ENCODE data around the gene INO80C. TPM values are rescaled to one million over a fixed set of nuclear protein-coding genes. Genes with fewer than 3 reads are reported as not detected.

The INO80C gene
- total and polyA plus RNA-seq, 2 of the 4 experiments (the other 2 are of a cell fraction): 5.6 to 17.1 TPM

DNA sequence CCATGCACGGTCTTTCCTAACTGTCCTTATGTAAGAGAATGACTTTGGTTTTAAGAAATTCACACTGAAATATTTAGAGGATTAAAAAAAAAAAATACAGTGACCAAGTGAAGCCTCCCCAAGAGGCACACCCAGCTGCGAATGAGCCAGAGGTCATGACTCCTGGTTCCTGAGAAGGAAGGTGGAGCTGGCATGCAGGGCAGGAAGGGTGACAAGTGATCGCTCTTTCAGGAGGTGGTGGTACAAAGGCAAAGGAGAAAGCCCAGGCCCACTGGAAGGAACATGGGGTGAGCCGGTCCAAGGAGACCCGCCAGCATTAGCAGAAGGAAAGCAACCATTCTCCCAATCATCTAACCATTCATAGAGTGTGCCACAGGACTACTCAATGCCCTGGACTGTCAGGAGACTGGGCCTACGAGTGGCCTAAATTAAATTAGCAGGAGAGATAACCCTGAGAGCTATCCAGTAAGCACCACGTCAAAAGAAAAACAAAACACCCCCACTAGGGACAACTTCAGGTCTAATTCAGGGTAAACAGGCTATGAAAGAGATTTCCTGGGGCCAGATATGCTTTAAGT lies 7.8 kb downstream of the INO80C start:
- H2BK20ac ChIP-seq (ENCODE audit: low read depth, low read length): no peak overlapping the region
- no CpG with 5 or more reads among the region's 7 CpGs for WGBS, 2 experiments (ENCODE audit: extremely low coverage in 2 of 2, insufficient read length in 1 of 2)
- no peak overlapping the region for H2AFZ ChIP-seq (replicated peaks; ENCODE audit: low read length, poor library complexity)
- H4K20me1 ChIP-seq (ENCODE audit: insufficient read depth, low read length): no peaks in the 10 kb centered on the region
- H3K79me1 ChIP-seq (ENCODE audit: low read depth in 1 of 2, low read length in 2 of 2): peaks cover 3 to 4% of the 10 kb centered on the region in 2 experiments; a peak in 3 of 4 replicates
- no peak overlapping the region for H4K8ac ChIP-seq (ENCODE audit: low read depth in 2 of 2, low read length in 2 of 2)
- no peak overlapping the region for H2BK5ac ChIP-seq (ENCODE audit: low read depth, low read length, poor library complexity, severe bottlenecking)
- CTCF ChIA-PET: interaction anchor here (0.6 to 0.7 kb wide), 2 partner anchors 49 to 82 kb away, joined by 3 read pairs; no protein-coding TSS in a partner anchor
- H2BK120ac ChIP-seq (ENCODE audit: low read depth, low read length): no peak overlapping the region
- ATAC-seq (ENCODE audit: low read depth) (no peak), DNase-seq (no peak)
- no peak overlapping the region for H3K56ac ChIP-seq (ENCODE audit: extremely low read depth, insufficient read depth, low read length)
- H3K4me2 ChIP-seq (ENCODE audit: low read depth, low read length): no peak overlapping the region
- no peaks in the 10 kb centered on the region for H3K4me1 ChIP-seq (ENCODE audit: control insufficient read depth, insufficient read depth, low read length)
- H2AK9ac ChIP-seq (replicated peaks; ENCODE audit: low read depth, low read length, poor library complexity): no peak overlapping the region
- POLR2A ChIA-PET (ENCODE audit: unreplicated experiment): no interaction called here
- no peak overlapping the region for H3K27ac ChIP-seq (ENCODE audit: insufficient read depth, low read length)
- H3K9ac ChIP-seq (ENCODE audit: low read depth, low read length): no peak overlapping the region
- H3K18ac ChIP-seq (ENCODE audit: low read depth, low read length): no peak overlapping the region
- dilution Hi-C loops (cut with HindIII; ENCODE audit: low sequenced_read_pairs, unreplicated experiment): no loop called here
- H3K9me1 ChIP-seq (ENCODE audit: insufficient read depth, low read length): no peaks in the 10 kb centered on the region
- H3K4ac ChIP-seq (ENCODE audit: low read depth, low read length): no peak overlapping the region
- no peak for TF ChIP-seq ELK1 (IDR thresholded peaks at IDR 0.05; ENCODE audit: borderline replicate concordance, low read depth, low read length)
- TF ChIP-seq SMC3 (IDR thresholded peaks at IDR 0.05; ENCODE audit: low read depth, low read length): no peak
- TF ChIP-seq POLR2A (IDR thresholded peaks at IDR 0.05; ENCODE audit: low read depth, low read length): no peak
- TF ChIP-seq, protein P1, sequence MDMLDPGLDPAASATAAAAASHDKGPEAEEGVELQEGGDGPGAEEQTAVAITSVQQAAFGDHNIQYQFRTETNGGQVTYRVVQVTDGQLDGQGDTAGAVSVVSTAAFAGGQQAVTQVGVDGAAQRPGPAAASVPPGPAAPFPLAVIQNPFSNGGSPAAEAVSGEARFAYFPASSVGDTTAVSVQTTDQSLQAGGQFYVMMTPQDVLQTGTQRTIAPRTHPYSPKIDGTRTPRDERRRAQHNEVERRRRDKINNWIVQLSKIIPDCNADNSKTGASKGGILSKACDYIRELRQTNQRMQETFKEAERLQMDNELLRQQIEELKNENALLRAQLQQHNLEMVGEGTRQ (IDR thresholded peaks at IDR 0.05; ENCODE audit: low read depth, low read length): no peak
- TF ChIP-seq MAFK (IDR thresholded peaks at IDR 0.05; ENCODE audit: low read depth, low read length): no peak
- TF ChIP-seq RAD21 (IDR thresholded peaks at IDR 0.05; ENCODE audit: low read length): no peak
- no peak for TF ChIP-seq CTCF (conservative IDR thresholded peaks at IDR 0.05; ENCODE audit: low read depth, low read length)
- TF ChIP-seq CEBPB (IDR thresholded peaks at IDR 0.05; ENCODE audit: low read depth, low read length): no peak
- no peak for TF ChIP-seq MAZ (IDR thresholded peaks at IDR 0.05; ENCODE audit: borderline replicate concordance, low read depth, low read length)
- no peak for TF ChIP-seq MXI1 (IDR thresholded peaks at IDR 0.05; ENCODE audit: borderline replicate concordance, low read depth, low read length)
- no peak for TF ChIP-seq FOS (IDR thresholded peaks at IDR 0.05; ENCODE audit: low read depth, low read length)
- no peak for TF ChIP-seq RFX5 (IDR thresholded peaks at IDR 0.05; ENCODE audit: low read depth, low read length)
- no peak for TF ChIP-seq CHD1 (IDR thresholded peaks at IDR 0.05; ENCODE audit: low read depth, low read length)
- TF ChIP-seq NFE2L2 (IDR thresholded peaks at IDR 0.05; ENCODE audit: low read depth, low read length): no peak
- TF ChIP-seq RCOR1 (IDR thresholded peaks at IDR 0.05; ENCODE audit: insufficient replicate concordance, low read length): no peak
- TF ChIP-seq BHLHE40 (IDR thresholded peaks at IDR 0.05; ENCODE audit: low read depth, low read length): no peak
- H3K4me3 ChIP-seq (ENCODE audit: insufficient read depth, low read depth, low read length): no peak overlapping the region
- H3K9me3 ChIP-seq (ENCODE audit: control insufficient read depth, insufficient read depth, low read length): no peaks in the 10 kb centered on the region
- no peak overlapping the region for H4K91ac ChIP-seq (ENCODE audit: insufficient read depth, low read depth, low read length)
- no peak overlapping the region for H3K23ac ChIP-seq (ENCODE audit: low read depth, low read length)
- intact Hi-C loops (cut with micrococcal nuclease): loop anchor here (10.0 kb wide), 1 partner anchor 85 kb away; no protein-coding TSS in a partner anchor
- BruUV-seq (replicated peaks): no TSS peak
- in situ Hi-C loops (cut with MboI; ENCODE audit: low sequenced_read_pairs): no loop called here
- H2AK5ac ChIP-seq (ENCODE audit: low read depth, low read length): no peak overlapping the region
- H3K36me3 ChIP-seq (ENCODE audit: control insufficient read depth, insufficient read depth, low read length): no peaks in the 10 kb centered on the region
- H2BK15ac ChIP-seq (ENCODE audit: low read depth, low read length): no peak overlapping the region
- H3K27me3 ChIP-seq (ENCODE audit: control insufficient read depth, insufficient read depth, low read length): no peaks in the 10 kb centered on the region
- H3K14ac ChIP-seq (replicated peaks; ENCODE audit: low read depth, low read length): no peak overlapping the region
- H4K5ac ChIP-seq (ENCODE audit: low read depth, low read length): no peak overlapping the region

Data from IMR-90 (cell line).